Measurements from ENCODE around the gene SPATA13.
"Not testable (repeated sequence)": the region's sequence is repeated elsewhere in the genome, so short reads cannot be mapped to it uniquely, and the experiment has no call there.

DNA sequence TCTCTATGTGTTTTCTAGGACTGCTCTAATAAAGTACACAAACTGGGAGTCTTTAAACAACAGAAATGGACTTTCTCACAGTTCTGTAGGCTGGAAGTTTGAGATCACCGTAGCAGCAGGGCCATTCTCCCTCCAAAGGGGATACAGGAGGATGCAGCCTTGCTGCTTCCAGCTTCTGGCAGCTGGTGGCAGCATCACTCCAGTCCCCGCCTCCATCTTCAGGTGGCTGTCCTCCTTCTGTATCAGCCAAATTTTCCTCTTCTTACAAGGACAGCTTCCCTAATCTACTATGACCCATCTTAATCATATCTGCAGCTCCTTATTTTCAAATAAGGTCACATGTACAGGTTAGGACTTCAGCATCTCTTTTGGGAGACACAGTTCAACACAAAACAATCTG, 161.9 kb downstream of the SPATA13 start:
- not testable (repeated sequence) for TF ChIP-seq EZH2 (IDR thresholded peaks at IDR 0.05; ENCODE audit: borderline replicate concordance, low read depth, low read length, severe bottlenecking); POLR2AphosphoS5 (IDR thresholded peaks at IDR 0.05; ENCODE audit: insufficient read depth, low read depth, low read length); MYC (IDR thresholded peaks at IDR 0.05; ENCODE audit: low read depth, low read length); POLR2A (IDR thresholded peaks at IDR 0.05; ENCODE audit: low read depth, low read length)
- TF ChIP-seq, protein P1, sequence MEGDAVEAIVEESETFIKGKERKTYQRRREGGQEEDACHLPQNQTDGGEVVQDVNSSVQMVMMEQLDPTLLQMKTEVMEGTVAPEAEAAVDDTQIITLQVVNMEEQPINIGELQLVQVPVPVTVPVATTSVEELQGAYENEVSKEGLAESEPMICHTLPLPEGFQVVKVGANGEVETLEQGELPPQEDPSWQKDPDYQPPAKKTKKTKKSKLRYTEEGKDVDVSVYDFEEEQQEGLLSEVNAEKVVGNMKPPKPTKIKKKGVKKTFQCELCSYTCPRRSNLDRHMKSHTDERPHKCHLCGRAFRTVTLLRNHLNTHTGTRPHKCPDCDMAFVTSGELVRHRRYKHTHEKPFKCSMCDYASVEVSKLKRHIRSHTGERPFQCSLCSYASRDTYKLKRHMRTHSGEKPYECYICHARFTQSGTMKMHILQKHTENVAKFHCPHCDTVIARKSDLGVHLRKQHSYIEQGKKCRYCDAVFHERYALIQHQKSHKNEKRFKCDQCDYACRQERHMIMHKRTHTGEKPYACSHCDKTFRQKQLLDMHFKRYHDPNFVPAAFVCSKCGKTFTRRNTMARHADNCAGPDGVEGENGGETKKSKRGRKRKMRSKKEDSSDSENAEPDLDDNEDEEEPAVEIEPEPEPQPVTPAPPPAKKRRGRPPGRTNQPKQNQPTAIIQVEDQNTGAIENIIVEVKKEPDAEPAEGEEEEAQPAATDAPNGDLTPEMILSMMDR (IDR thresholded peaks at IDR 0.05; ENCODE audit: extremely low read depth in 1 of 2, insufficient read depth in 1 of 2, low read depth in 1 of 2, low read length in 2 of 2), result not testable (repeated sequence)

All from endothelial cell of umbilical vein (primary cell).